GM12892 (cell line): Measurements from ENCODE around the gene C1orf35.

ENCODE experiments used
- DNase-seq: peaks from one replicate; pipeline ENCODE4 v3.0.0; 2011; ENCODE audit not compliant: insufficient read length
- FAIRE-seq: peaks from 2 replicates; lab custom pipeline; 2011; peaks lifted over from hg19 to GRCh38; lab: Jason Lieb, UNC
- POLR2A ChIP-seq: IDR thresholded peaks from 2 replicates; pipeline ENCODE4 v1.6.1; 2011; ENCODE audit warnings: low read depth, low read length, control low read depth
- POLR2AphosphoS5 ChIP-seq: IDR thresholded peaks from 2 replicates; pipeline ENCODE4 v1.6.1; 2011; ENCODE audit warnings: low read depth, low read length, control low read depth
- TAF1 ChIP-seq: IDR thresholded peaks from 2 replicates; pipeline ENCODE4 v1.6.1; 2011; ENCODE audit warnings: low read depth, mild to moderate bottlenecking, control low read depth, low read length, borderline replicate concordance

C1orf35 gene

DNA sequence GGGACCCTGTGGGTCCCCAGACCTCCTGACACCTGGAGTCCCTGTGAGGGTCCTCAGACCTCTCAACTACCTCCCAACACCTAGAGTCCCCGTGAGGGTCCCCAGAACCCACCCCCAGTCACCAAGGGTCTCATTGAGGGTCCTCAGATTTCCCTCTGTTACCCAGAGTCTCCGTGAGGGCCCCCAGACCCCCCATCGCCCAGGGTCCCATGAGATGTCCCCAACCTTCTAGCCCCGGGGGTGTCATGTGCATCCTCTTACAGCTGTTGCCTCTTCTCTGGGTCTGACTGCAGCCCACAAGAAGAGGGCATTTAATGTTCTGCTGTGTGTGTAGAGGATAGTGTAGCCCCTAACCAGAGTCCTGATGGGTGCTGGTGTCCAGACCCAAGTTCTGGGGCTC lies 44.6 kb upstream of the C1orf35 start:
- TF ChIP-seq POLR2A (no peak), TAF1 (no peak), POLR2AphosphoS5 (no peak)
- DNase-seq (no peak), FAIRE-seq (no peak)

DNA sequence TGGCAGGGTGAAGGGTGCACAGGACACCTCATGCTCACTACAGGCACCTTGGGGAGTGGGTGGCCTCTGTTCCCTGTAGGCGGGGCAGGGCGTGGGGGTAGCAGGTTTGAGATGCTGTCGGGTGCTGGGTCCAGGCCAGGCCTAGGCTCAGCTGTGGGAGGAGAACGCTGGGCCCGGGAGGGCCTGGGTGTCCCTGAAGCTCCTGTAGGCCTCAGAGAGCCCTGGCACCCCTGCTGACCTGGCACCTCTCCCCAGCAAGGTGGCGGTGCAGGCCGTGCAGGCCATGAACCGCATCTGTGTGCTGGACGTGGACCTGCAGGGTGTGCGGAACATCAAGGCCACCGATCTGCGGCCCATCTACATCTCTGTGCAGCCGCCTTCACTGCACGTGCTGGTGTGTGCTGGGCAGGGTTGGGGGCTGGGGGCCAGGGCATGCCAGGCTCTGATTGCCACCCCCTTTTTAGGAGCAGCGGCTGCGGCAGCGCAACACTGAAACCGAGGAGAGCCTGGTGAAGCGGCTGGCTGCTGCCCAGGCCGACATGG lies 44.1 kb upstream of the C1orf35 start:
- DNase-seq, result no peak
- no peak for TF ChIP-seq POLR2AphosphoS5
- no peak for TF ChIP-seq POLR2A
- TF ChIP-seq TAF1, result no peak
- no peak for FAIRE-seq

DNA sequence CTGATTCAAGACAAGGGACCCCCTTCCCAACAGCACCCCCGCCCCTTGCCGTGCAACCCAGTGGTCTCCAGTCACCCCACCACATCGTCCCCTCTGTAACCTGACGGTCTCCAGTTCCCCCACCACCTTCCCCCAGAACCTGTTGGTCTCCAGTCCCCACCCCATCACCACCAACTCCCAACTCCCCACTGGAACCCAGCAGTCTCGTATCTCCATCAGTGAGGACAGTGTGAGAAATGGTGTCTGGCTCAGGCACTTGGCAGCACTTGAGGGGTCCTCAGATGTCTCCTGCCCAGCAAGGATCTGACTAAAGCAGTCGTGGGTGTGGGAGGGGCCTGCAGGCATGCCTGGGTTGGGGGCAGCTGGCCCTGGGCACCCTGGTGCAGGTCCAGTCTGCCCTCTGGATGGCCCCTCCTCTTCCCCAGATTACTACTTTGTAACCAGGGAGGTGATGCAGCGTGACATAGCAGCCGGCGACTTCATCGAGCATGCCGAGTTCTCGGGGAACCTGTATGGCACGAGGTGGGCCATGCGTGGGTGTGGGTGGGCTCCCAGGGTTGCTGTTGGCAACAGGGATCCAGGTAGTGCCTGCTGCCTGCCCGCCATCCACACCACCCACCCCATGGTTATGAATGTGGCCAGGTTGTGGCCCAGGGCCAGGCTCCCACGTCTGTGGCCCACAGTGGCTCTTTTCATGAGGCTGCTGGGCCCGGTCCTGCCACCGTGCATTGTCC lies 43.5 kb upstream of the C1orf35 start:
- DNase-seq (no peak), FAIRE-seq (no peak)
- TF ChIP-seq POLR2A, result no peak
- TF ChIP-seq TAF1, result no peak
- TF ChIP-seq POLR2AphosphoS5, result no peak

DNA sequence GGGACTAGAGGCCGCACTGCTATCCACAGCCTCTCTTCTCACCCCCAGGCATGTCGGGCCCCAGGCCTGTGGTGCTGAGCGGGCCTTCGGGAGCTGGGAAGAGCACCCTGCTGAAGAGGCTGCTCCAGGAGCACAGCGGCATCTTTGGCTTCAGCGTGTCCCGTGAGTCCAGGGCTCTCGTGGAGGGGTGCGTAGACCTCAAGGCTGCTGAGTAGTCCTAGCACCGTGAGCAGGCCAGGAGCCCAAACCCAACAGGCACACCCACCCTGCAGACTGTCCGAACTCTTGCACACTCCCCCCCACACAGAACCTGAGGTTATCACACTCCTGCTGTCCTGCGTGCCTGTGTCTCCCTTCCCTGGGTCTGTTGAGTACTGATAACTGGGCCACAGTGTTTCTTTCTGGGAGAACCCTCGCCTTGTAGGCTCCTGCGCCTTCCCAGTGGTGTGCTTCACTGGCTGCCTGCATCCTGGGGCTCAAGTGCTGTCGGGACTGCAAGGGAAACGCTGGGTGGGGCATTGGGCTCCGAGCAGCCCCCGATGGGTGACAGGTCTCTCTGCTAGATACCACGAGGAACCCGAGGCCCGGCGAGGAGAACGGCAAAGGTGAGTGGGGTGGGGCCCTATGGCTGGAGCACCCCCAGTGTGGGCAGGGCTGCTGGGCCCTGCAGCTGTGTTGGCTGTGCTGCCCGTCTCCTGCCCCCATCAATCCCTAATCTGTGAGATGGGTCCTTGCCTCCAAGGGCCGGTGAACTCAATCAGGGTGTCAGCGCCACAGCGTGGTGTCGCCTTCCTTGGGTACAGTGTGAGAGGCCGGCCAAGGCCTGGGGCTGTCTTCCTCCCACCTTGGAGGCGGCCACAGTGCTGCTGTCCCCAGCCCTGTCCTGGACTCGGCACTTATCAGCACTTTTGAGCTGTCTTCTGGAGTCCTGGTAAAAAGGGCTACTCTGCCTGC lies 42.6 kb upstream of the C1orf35 start:
- FAIRE-seq (no peak), DNase-seq (no peak)
- no peak for TF ChIP-seq TAF1
- TF ChIP-seq POLR2AphosphoS5, result no peak
- TF ChIP-seq POLR2A, result no peak

DNA sequence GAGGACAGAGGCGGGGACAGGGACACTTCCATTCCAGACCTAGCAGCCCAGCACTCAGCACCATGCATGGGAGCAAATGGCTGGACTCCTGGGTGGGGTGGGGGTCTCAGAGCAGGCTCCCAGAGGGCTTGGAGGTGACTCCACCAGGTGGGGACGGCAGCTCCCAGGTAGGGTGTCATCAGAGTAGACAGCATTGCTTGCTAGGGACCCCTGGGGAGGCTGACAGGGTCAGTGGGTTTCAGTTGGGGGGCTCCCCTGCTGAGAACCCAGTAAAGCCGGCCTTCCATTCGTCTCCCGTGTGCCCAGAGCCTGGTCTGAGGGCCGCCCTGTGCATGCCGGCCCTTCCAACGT lies 41.8 kb upstream of the C1orf35 start:
- TF ChIP-seq POLR2AphosphoS5, result no peak
- no peak for TF ChIP-seq POLR2A
- TF ChIP-seq TAF1, result no peak
- FAIRE-seq, result no peak
- DNase-seq, result no peak

DNA sequence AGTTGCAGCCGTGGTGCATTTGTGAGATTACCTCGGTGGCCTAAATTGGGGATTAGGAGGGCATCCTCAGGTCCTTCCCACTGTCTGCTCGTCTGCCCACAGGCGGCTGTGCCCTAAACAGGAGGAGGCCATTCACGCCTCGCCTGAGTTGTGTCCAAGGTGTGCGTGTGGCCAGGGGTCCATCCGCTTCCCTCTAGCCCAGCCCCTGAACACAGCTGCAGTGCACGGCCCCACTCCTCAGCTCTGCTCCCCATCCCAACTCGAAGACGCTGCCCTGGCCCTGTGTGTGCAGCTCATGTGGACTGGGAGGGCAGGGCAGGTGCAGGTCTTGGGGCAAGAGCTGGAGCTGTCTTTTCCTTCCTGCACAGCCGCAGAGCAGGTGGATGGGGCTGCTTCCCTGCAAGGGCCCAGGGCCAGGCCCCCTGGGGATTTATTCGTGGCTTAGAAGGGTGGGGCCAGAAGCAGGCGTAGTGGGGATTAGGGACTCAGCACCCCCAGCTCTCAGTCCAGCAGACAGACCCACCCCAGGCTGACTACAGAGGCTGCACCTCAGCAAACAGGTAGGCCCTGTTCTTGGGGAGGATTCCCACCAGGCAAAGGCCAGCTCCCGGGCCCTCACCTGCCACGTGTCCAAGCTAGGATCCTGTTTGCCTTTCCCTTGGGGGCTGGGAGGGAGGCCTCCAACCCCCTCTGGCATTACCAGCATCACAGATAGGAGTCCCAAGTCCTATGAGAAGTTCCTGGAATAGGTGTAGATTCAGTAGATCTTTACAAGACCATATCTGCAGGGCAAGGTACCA lies 41.3 kb upstream of the C1orf35 start:
- TF ChIP-seq TAF1 (no peak), POLR2AphosphoS5 (no peak), POLR2A (no peak)
- FAIRE-seq, result no peak
- DNase-seq, result no peak

DNA sequence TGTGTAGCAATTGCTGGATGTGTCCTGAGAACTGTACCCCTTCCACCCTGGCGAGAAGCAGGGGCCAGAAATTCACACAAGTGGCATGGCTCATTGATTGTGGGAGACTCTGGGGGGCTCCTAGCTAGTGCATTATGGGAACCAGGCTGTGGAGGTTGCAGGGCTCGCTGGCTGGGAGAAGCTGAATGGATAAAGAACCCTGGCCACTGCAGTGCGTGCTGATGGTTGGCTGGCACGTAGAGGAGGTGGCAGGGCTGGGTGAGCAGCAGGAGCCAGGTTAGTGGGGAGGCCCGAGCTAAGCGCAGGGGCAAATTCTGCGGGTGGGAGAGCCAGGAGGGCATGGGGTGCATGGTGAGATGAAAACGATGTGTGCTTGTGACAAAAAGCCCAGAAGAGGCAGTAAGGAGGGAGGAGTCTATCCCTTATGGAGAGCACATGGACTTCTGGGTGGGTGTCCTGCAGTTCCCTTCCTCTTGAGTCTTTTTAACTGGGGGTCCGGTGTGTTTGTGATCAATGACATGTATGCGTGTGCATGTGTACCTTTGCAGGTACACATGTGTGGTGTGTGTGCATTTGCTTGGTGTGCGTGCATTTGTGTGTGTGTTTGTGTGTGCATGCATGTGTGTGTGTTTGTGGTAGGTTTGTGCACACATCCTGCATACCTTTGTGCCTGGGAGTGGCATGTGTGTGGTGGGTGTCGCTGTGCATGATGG lies 40.5 kb upstream of the C1orf35 start:
- TF ChIP-seq POLR2A, result no peak
- no peak for TF ChIP-seq POLR2AphosphoS5
- TF ChIP-seq TAF1, result no peak
- FAIRE-seq (no peak), DNase-seq (no peak)

DNA sequence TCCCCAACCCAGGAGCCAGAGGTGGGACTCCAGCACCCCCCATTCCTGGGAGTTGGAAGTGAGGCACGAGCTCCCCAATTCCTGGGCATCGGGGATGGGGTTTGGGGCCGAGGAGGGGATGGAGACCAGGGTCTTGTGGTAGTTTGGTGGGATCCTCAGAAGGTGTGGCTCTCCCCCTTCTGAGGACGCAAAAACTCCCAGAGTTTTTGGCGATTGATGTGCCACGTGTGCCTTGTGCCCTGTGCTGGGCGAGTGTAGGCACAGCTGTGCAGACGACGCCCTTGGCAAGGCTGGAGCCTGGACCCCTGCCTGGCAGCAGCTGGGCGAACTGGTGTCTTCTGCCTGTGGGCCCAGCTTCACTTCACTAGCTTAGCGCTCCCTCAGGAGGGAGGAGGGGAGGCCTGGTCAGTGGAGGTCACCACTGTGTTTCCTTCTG lies 39.6 kb upstream of the C1orf35 start:
- no peak for DNase-seq
- TF ChIP-seq POLR2A (no peak), POLR2AphosphoS5 (no peak), TAF1 (no peak)
- FAIRE-seq, result no peak

DNA sequence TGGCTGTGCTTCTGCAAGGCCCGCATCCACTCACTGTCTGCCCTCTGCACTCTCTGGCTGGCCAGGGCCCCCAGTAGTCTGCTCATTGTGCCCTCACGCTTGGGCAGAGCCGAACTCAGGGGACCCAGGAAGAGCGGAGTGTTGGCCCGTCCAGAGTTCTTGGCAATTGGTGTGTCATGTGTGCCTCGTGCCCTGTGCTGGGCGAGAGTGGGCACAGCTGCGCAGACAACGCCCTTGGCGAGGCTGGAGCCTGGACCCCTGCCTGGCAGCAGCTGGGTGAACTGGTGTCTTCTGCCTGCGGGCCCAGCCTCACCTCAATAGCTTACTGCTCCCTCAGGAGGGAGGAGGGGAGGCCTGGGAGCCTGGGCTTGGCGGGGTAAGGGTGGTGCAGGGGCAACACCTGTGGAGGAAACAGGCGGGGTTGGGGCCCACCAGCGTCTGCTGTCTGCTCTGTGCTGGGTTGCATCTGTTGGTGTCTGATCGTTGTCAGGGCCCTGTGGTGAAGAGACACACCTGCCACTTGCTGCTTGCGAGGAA lies 39.1 kb upstream of the C1orf35 start:
- no peak for FAIRE-seq
- no peak for TF ChIP-seq TAF1
- TF ChIP-seq POLR2AphosphoS5, result no peak
- TF ChIP-seq POLR2A, result no peak
- DNase-seq, result no peak
